ENCODE measurements around the gene XRCC4. TPM values are rescaled to one million over a fixed set of nuclear protein-coding genes. Genes with fewer than 3 reads are reported as not detected.
"Not testable (repeated sequence)": the region's sequence is repeated elsewhere in the genome, so short reads cannot be mapped to it uniquely, and the experiment has no call there.

XRCC4 gene
- total RNA-seq, 1 experiment from 2014 or later: 22.9 TPM

- DNase-seq: no peak
- Histone ChIP-seq H3K36me3 (no peaks in the 10 kb centered on the region), H3K4me1 (no peaks in the 10 kb centered on the region), H3K27me3 (no peaks in the 10 kb centered on the region), H3K4me3 (no peak overlapping the region), H3K27ac (no peak overlapping the region), H3K9me3 (replicated peaks) (no peaks in the 10 kb centered on the region)
Measured at GRCh38 chr5:83219495-83219894, 142.1 kb downstream of the XRCC4 start.

GRCh38 chr5:83220331-83220730, 143.0 kb downstream of the XRCC4 start:
- Histone ChIP-seq H3K9me3 (replicated peaks) (no peaks in the 10 kb centered on the region), H3K27ac (no peak overlapping the region), H3K4me3 (no peak overlapping the region), H3K4me1 (no peaks in the 10 kb centered on the region), H3K36me3 (no peaks in the 10 kb centered on the region), H3K27me3 (no peaks in the 10 kb centered on the region)
- DNase-seq: peak; percentile 26 to 55

- DNase-seq: no peak
- Histone ChIP-seq H3K9me3 (replicated peaks) (no peaks in the 10 kb centered on the region), H3K27me3 (no peaks in the 10 kb centered on the region), H3K36me3 (no peaks in the 10 kb centered on the region; the same call in 1 of the 2 replicates), H3K4me3 (no peak overlapping the region), H3K27ac (no peak overlapping the region), H3K4me1 (no peaks in the 10 kb centered on the region)
Measured at GRCh38 chr5:83222906-83223305, 145.6 kb downstream of the XRCC4 start.

GRCh38 chr5:83227611-83228010, 150.3 kb downstream of the XRCC4 start:
- no peaks in the 10 kb centered on the region; the same call in 1 of the 2 replicates for H3K36me3 ChIP-seq
- no peaks in the 10 kb centered on the region for H3K27me3 ChIP-seq
- no peak for DNase-seq
- no peak overlapping the region for H3K4me3 ChIP-seq
- H3K9me3 ChIP-seq (replicated peaks): no peaks in the 10 kb centered on the region; the same call in 1 of the 2 replicates
- no peaks in the 10 kb centered on the region for H3K4me1 ChIP-seq
- H3K27ac ChIP-seq: no peak overlapping the region

- Histone ChIP-seq H3K27ac (no peak overlapping the region), H3K27me3 (no peaks in the 10 kb centered on the region), H3K36me3 (no peaks in the 10 kb centered on the region; the same call in 1 of the 2 replicates), H3K4me1 (no peaks in the 10 kb centered on the region), H3K9me3 (replicated peaks) (no peaks in the 10 kb centered on the region; the same call in 1 of the 2 replicates), H3K4me3 (no peak overlapping the region)
- DNase-seq: no peak
Measured at GRCh38 chr5:83230511-83230910, 153.2 kb downstream of the XRCC4 start.

- no peak overlapping the region for H3K4me3 ChIP-seq
- H3K4me1 ChIP-seq: no peaks in the 10 kb centered on the region
- H3K9me3 ChIP-seq (replicated peaks): 0 out of 2 replicates have a peak, but pooled peaks cover 2% of the 10 kb centered on the region
- no peaks in the 10 kb centered on the region for H3K27me3 ChIP-seq
- H3K36me3 ChIP-seq: no peaks in the 10 kb centered on the region
- DNase-seq: no peak
- no peak overlapping the region for H3K27ac ChIP-seq
Measured at GRCh38 chr5:83244516-83244915, 167.2 kb downstream of the XRCC4 start.

- H3K4me3 ChIP-seq: no peak overlapping the region
- no peaks in the 10 kb centered on the region for H3K27me3 ChIP-seq
- 0 out of 2 replicates have a peak, but pooled peaks cover 2% of the 10 kb centered on the region for H3K9me3 ChIP-seq (replicated peaks)
- H3K36me3 ChIP-seq: no peaks in the 10 kb centered on the region
- no peak for DNase-seq
- H3K4me1 ChIP-seq: no peaks in the 10 kb centered on the region
- no peak overlapping the region for H3K27ac ChIP-seq
Measured at GRCh38 chr5:83245037-83245436, 167.7 kb downstream of the XRCC4 start.

- H3K27me3 ChIP-seq: no peaks in the 10 kb centered on the region
- no peak overlapping the region for H3K4me3 ChIP-seq
- H3K36me3 ChIP-seq: no peaks in the 10 kb centered on the region
- no peak for DNase-seq
- H3K4me1 ChIP-seq: no peaks in the 10 kb centered on the region
- no peak overlapping the region for H3K27ac ChIP-seq
- 0 out of 2 replicates have a peak, but pooled peaks cover 2% of the 10 kb centered on the region for H3K9me3 ChIP-seq (replicated peaks)
Measured at GRCh38 chr5:83246071-83246470, 168.7 kb downstream of the XRCC4 start.

- no peaks in the 10 kb centered on the region for H3K36me3 ChIP-seq
- no peaks in the 10 kb centered on the region for H3K27me3 ChIP-seq
- H3K4me3 ChIP-seq: no peak overlapping the region
- DNase-seq: no peak
- H3K4me1 ChIP-seq: no peaks in the 10 kb centered on the region
- no peaks in the 10 kb centered on the region for H3K9me3 ChIP-seq (replicated peaks)
- no peak overlapping the region for H3K27ac ChIP-seq
Measured at GRCh38 chr5:83249156-83249555, 171.8 kb downstream of the XRCC4 start.

- H3K4me3 ChIP-seq: no peak overlapping the region
- no peaks in the 10 kb centered on the region for H3K36me3 ChIP-seq
- no peak for DNase-seq
- H3K27me3 ChIP-seq: no peaks in the 10 kb centered on the region
- no peaks in the 10 kb centered on the region for H3K4me1 ChIP-seq
- no peaks in the 10 kb centered on the region for H3K9me3 ChIP-seq (replicated peaks)
- H3K27ac ChIP-seq: no peak overlapping the region
Measured at GRCh38 chr5:83251849-83252248, 174.5 kb downstream of the XRCC4 start.

GRCh38 chr5:83253720-83254119, 176.4 kb downstream of the XRCC4 start:
- Histone ChIP-seq H3K4me1 (no peaks in the 10 kb centered on the region), H3K4me3 (no peak overlapping the region), H3K27ac (no peak overlapping the region), H3K27me3 (no peaks in the 10 kb centered on the region), H3K9me3 (replicated peaks) (no peaks in the 10 kb centered on the region; the same call in 1 of the 2 replicates), H3K36me3 (no peaks in the 10 kb centered on the region)
- no peak for DNase-seq

GRCh38 chr5:83255268-83255667, 177.9 kb downstream of the XRCC4 start:
- DNase-seq: no peak
- H3K36me3 ChIP-seq: 0 out of 2 replicates have a peak, but pooled peaks cover 4% of the 10 kb centered on the region

GRCh38 chr5:83256091-83256780, 178.9 kb downstream of the XRCC4 start:
- Histone ChIP-seq H3K27me3 (no peaks in the 10 kb centered on the region), H3K4me1 (no peaks in the 10 kb centered on the region), H3K4me3 (no peak overlapping the region), H3K9me3 (replicated peaks) (no peaks in the 10 kb centered on the region; the same call in 1 of the 2 replicates), H3K27ac (no peak overlapping the region), H3K36me3 (0 out of 2 replicates have a peak, but pooled peaks cover 4% of the 10 kb centered on the region)
- no peak for DNase-seq

More at GRCh38 chr5:83255268-83255667, 177.9 kb downstream of the XRCC4 start:
- Histone ChIP-seq H3K4me3 (no peak overlapping the region), H3K9me3 (replicated peaks) (no peaks in the 10 kb centered on the region; the same call in 1 of the 2 replicates), H3K27me3 (no peaks in the 10 kb centered on the region), H3K27ac (no peak overlapping the region), H3K4me1 (no peaks in the 10 kb centered on the region)

- not testable (repeated sequence) for H3K27me3 ChIP-seq; DNase-seq; H3K4me3 ChIP-seq; H3K9me3 ChIP-seq (replicated peaks); H3K4me1 ChIP-seq; H3K27ac ChIP-seq; H3K36me3 ChIP-seq
Measured at GRCh38 chr5:83257684-83258083, 180.3 kb downstream of the XRCC4 start.

GRCh38 chr5:83265318-83265717, 188.0 kb downstream of the XRCC4 start:
- Histone ChIP-seq H3K36me3 (no peaks in the 10 kb centered on the region), H3K4me3 (no peak overlapping the region), H3K4me1 (0 out of 2 replicates have a peak, but pooled peaks cover 6% of the 10 kb centered on the region), H3K9me3 (replicated peaks) (no peaks in the 10 kb centered on the region), H3K27me3 (no peaks in the 10 kb centered on the region), H3K27ac (no peak overlapping the region)
- DNase-seq: peak; percentile 20 to 39

GRCh38 chr5:83270311-83270710, 193.0 kb downstream of the XRCC4 start:
- no peak overlapping the region for H3K4me3 ChIP-seq
- no peak for DNase-seq
- H3K36me3 ChIP-seq: no peaks in the 10 kb centered on the region
- 0 out of 2 replicates have a peak, but pooled peaks cover 3% of the 10 kb centered on the region for H3K4me1 ChIP-seq
- H3K27me3 ChIP-seq: no peaks in the 10 kb centered on the region
- H3K9me3 ChIP-seq (replicated peaks): no peaks in the 10 kb centered on the region
- no peak overlapping the region for H3K27ac ChIP-seq
